NB4 (cell line): ENCODE results near the gene C1orf141.
A peak's percentile ranks its signal among the peaks of the same experiment; 100 is the strongest.

Experiments used
- DNase-seq: peaks from one replicate; pipeline ENCODE4 v3.0.0; 2010; ENCODE audit warnings: low read depth
- H3K4me3 ChIP-seq: one replicate; pipeline ENCODE4 v1.5.1; 2011; ENCODE audit warnings: mild to moderate bottlenecking, low read depth, low read length, moderate library complexity
- MAX ChIP-seq: IDR thresholded peaks from 2 replicates; pipeline ENCODE4 v1.6.1; 2011; ENCODE audit warnings: low read depth, low read length
- MYC ChIP-seq: IDR thresholded peaks from 2 replicates; pipeline ENCODE4 v1.6.1; 2011; ENCODE audit warnings: low read depth, low read length
- POLR2A ChIP-seq: IDR thresholded peaks from 2 replicates; pipeline ENCODE4 v1.6.1; 2011; ENCODE audit warnings: mild to moderate bottlenecking; ENCODE audit not compliant: insufficient read length; ENCODE audit errors: extremely low read depth
- TF ChIP-seq, protein P1 (sequence below): IDR thresholded peaks from one replicate; pipeline ENCODE4 v1.5.1; 2012; ENCODE audit warnings: low read depth, low read length

C1orf141 gene

GRCh38 chr1:67059346-67059745 is 75.4 kb downstream of the C1orf141 start:
- DNase-seq, result no peak
- TF ChIP-seq MYC, result no peak
- TF ChIP-seq POLR2A, result no peak
- TF ChIP-seq, protein P1, sequence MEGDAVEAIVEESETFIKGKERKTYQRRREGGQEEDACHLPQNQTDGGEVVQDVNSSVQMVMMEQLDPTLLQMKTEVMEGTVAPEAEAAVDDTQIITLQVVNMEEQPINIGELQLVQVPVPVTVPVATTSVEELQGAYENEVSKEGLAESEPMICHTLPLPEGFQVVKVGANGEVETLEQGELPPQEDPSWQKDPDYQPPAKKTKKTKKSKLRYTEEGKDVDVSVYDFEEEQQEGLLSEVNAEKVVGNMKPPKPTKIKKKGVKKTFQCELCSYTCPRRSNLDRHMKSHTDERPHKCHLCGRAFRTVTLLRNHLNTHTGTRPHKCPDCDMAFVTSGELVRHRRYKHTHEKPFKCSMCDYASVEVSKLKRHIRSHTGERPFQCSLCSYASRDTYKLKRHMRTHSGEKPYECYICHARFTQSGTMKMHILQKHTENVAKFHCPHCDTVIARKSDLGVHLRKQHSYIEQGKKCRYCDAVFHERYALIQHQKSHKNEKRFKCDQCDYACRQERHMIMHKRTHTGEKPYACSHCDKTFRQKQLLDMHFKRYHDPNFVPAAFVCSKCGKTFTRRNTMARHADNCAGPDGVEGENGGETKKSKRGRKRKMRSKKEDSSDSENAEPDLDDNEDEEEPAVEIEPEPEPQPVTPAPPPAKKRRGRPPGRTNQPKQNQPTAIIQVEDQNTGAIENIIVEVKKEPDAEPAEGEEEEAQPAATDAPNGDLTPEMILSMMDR, result no peak
- no peak overlapping the region for H3K4me3 ChIP-seq

- no peak overlapping the region for H3K4me3 ChIP-seq
- no peak for DNase-seq
- TF ChIP-seq, protein P1, result no peak
- TF ChIP-seq POLR2A, result no peak
- TF ChIP-seq MAX, result no peak
- no peak for TF ChIP-seq MYC
These were observed 76.0 kb downstream of the C1orf141 start for GRCh38 chr1:67058761-67059160.

DNA sequence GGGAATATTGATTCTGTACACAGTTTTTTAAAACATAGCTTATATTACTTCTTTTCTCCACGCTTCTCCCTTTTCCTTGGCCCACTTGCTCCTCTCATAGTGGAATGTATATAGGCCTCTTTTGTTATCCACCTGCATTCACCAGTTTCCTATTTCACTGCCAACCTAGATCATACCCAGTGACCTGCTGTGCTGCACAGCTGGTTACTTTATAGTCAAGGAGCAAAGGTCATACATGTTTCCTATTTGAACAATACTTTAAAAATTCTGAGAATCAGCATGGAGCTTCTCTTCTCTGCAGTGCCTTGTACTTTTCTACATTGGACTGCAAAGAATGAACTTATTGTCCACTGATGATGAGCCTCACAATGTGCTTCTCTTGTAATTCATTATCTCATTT is 76.5 kb downstream of the C1orf141 start:
- no peak overlapping the region for H3K4me3 ChIP-seq
- no peak for DNase-seq
- TF ChIP-seq MYC (no peak), POLR2A (no peak), MAX (no peak)
- TF ChIP-seq, protein P1, result no peak

DNA sequence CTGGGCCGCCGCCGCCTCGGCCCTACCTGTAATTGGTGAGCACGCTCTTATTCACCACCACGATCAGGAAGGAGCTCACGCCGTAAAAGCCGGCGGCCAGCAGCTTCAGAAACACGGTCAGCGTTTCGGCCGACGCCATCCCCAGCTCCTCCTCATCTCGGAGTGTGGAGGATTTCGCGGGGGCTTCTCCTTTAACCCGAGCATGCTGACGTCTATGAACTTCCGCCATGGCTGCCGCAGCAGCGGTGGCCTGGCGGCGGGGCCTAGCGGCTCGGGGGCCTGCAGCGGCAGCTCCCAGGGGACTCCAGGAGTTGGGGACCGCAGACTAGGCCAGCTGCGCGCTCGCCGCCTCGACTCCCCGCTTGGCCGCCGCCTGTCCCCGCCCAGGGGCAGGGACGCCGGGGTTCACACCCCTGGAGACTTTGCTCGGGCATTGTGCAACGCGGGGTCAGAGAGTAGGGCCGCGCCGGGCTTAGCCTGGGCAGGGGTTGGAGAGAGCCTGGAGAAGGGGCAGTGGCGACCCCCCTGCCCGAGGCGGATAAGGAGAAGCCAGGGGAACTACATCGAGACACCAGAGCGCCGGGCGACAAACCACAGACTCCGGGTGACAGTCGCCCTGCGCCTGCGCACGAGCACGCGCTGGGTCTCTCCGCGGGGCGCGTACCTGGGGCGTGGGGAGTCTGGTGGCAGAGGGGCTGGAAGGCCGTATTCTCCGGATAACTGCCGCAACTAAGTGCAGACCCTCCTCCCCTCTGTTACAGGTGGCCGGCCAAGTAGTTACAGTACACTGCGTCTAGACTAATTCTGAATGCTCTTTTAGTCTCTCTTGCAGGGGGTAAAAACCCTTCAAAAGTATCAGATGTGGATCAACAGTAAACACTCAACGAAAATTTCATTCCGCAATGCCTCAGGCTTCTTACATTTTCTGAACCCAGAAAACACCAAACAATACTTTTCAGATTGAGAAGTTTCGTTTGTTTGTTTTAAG is 80.7 kb downstream of the C1orf141 start, which contains the start of gene SLC35D1:
Gene SLC35D1, minus strand, starts transcription at position 364 of the 988 bp plus-strand sequence. Its CDS starts 135 bp downstream, at position 229.
- TF ChIP-seq POLR2A (peak; percentile 55), MAX (peak; percentile 36; the same call in 1 of the 2 replicates), MYC (peak; percentile 10; the same call in 1 of the 2 replicates)
- TF ChIP-seq, protein P1, result no peak
- peak; percentile 90 for DNase-seq

GRCh38 chr1:67053535-67053784 is 81.3 kb downstream of the C1orf141 start:
- TF ChIP-seq, protein P1, result no peak
- TF ChIP-seq MAX (no peak), MYC (no peak), POLR2A (no peak)
- H3K4me3 ChIP-seq, result peak overlapping the region; percentile 78
- DNase-seq, result no peak

More for the DNA sequence above, 80.7 kb downstream of the C1orf141 start, which contains the start of gene SLC35D1:
- H3K4me3 ChIP-seq, result peak within 1 kb of the TSS; percentile 78
